Immature natural killer cell (primary cell): ENCODE measurements around the gene MRAP2. TPM values are rescaled to one million over a fixed set of nuclear protein-coding genes. Genes with fewer than 3 reads are reported as not detected.
"Not testable (repeated sequence)": the region's sequence is repeated elsewhere in the genome, so short reads cannot be mapped to it uniquely, and the experiment has no call there.

Source experiments
- DNase-seq, 3 donors: peaks; one replicate each; pipeline ENCODE4 v3.0.0; 2022; ENCODE audit warnings: mixed read lengths in 1 of 3
- H3K27ac Mint-ChIP-seq, 6 donors: one replicate each; pipeline ENCODE4 v1.8.0; 2020; ENCODE audit warnings: mixed read lengths in 6 of 6, mild to moderate bottlenecking in 5 of 6, inconsistent platforms in 4 of 6, moderate library complexity in 3 of 6
- H3K27me3 Mint-ChIP-seq, 3 donors: one replicate each; pipeline ENCODE4 v1.8.0; 2020 to 2021; ENCODE audit warnings: low read depth in 3 of 3, mild to moderate bottlenecking in 3 of 3, mixed read lengths in 3 of 3, moderate library complexity in 3 of 3, inconsistent platforms in 1 of 3
- H3K36me3 Mint-ChIP-seq, 3 donors: one replicate each; pipeline ENCODE4 v1.8.0; 2020; ENCODE audit warnings: mixed read lengths in 3 of 3, inconsistent platforms in 2 of 3, mild to moderate bottlenecking in 2 of 3
- H3K4me1 Mint-ChIP-seq, 2 donors: one replicate each; pipeline ENCODE4 v1.8.0; 2020; ENCODE audit warnings: inconsistent platforms in 2 of 2, mild to moderate bottlenecking in 2 of 2, mixed read lengths in 2 of 2, moderate library complexity in 1 of 2
- H3K4me3 Mint-ChIP-seq, 5 donors: one replicate each; pipeline ENCODE4 v1.8.0; 2020; ENCODE audit warnings: mild to moderate bottlenecking in 5 of 5, mixed read lengths in 5 of 5, inconsistent platforms in 3 of 5, moderate library complexity in 3 of 5
- H3K9me3 Mint-ChIP-seq, 6 donors: one replicate each; pipeline ENCODE4 v1.8.0; 2020; ENCODE audit warnings: mild to moderate bottlenecking in 6 of 6, mixed read lengths in 6 of 6, inconsistent platforms in 4 of 6, moderate library complexity in 3 of 6
- polyA plus RNA-seq, 3 donors: library from polyadenylated mRNA; unstranded; fragments of 300-500 nt; fragmentation: Illumina TruSeq; gene quantifications; one replicate each; pipeline ENCODE4 v1.2.3, GENCODE V29; 2021

MRAP2 gene
- polyA plus RNA-seq, 3 donors from 2014 or later = not detected

DNA sequence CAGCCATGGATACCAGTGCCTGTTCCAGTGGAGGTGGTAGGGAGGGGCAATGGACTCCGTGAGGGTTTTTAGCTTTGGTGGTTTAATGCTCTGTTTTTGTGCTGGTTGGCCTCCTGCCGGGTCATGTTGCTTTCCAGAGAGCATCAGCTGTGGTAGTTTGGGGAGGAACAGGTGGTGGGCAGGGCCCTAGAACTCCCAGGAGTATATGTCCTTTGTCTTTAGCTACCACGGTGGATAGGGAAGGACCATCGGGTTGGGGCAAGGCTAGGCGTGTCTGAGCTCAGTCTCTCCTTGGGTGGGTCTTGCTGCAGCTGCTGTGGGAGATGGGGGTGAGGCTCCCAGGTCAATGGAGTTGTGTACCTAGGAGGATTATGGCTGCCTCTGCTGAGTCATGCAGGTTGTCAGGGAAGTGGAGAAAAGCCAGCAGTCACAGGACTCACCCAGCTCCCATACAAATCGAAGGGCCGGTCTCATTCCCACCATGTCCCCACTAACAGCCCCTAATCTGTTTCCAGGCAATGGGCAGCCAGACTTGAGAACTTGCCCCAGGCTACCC is 38.9 kb downstream of the MRAP2 start:
- DNase-seq = no peak
- Mint-ChIP-seq H3K36me3 (no peaks in the 10 kb centered on the region), H3K27me3 (peaks cover 0 to 8% (median 1%) of the 10 kb centered on the region in 3 donors), H3K9me3 (peaks cover 0 to 8% (median 3%) of the 10 kb centered on the region in 6 donors), H3K27ac (no peak overlapping the region), H3K4me1 (no peaks in the 10 kb centered on the region), H3K4me3 (no peak overlapping the region)

DNA sequence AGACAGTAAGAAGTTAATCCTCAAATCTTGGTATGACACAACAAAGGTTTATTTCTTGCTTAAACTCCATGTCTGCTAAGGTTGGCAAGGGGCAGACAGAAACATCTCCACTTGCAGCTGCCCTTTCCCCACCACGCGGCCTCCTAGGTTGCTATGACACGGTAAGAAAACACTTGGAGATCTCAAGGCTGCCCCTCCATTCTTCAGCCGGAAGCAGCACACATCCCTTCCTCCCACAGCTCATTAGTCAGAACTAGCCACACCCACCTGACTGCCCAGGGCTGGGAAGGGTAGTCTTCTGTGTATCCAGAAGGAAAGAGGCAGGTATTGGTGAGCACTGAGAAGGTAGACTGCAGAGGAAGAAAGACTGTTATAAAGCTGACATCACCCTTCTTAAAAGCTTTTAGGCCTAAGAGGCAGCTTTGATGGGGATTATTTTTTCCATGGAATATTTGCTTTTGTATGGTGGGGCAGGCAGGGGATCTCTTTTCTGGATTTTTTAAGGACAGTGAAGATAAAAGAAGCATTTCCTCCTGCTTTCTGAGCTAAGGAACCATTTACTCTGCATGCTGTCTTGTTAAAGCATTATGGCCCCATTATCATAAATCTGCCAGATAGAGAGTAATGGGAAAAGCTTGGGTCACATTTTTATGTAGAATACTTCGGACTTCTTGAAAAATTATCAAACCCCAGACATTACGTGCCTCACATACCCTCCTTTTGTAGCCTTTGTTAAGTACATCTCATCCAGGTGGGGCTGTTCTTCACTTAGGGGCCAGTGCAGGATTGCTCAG is 41.6 kb downstream of the MRAP2 start:
- Mint-ChIP-seq H3K4me1 (no peaks in the 10 kb centered on the region), H3K9me3 (peaks cover 0 to 13% (median 2%) of the 10 kb centered on the region in 6 donors), H3K4me3 (no peak overlapping the region), H3K36me3 (no peaks in the 10 kb centered on the region), H3K27ac (no peak overlapping the region), H3K27me3 (peaks cover 0 to 8% (median 1%) of the 10 kb centered on the region in 3 donors)
- no peak for DNase-seq

DNA sequence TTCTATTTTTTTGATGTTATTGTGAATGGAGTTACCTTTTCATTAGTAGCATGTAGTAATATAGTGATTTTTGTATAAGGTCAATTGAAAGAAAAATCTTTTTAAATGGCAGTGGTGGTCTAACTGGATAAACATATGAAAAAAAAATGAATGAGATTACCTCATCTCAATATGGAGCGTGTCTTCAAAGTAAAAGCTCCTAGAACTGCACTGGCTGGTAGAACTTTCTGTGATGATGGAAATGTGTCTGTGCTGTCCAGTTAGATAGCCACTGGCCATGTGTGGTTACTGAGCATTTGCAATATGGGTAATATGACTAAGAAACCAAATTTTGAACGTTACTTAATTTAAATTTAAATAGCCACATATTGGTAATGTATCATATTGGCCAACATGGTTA is 44.1 kb downstream of the MRAP2 start:
- no peak overlapping the region for H3K4me3 Mint-ChIP-seq
- H3K9me3 Mint-ChIP-seq = peaks cover 0 to 13% (median 0%) of the 10 kb centered on the region in 6 donors
- no peaks in the 10 kb centered on the region for H3K36me3 Mint-ChIP-seq
- H3K4me1 Mint-ChIP-seq = no peaks in the 10 kb centered on the region
- DNase-seq = no peak
- H3K27me3 Mint-ChIP-seq = peaks cover 2 to 7% (median 3%) of the 10 kb centered on the region in 3 donors
- H3K27ac Mint-ChIP-seq = no peak overlapping the region

DNA sequence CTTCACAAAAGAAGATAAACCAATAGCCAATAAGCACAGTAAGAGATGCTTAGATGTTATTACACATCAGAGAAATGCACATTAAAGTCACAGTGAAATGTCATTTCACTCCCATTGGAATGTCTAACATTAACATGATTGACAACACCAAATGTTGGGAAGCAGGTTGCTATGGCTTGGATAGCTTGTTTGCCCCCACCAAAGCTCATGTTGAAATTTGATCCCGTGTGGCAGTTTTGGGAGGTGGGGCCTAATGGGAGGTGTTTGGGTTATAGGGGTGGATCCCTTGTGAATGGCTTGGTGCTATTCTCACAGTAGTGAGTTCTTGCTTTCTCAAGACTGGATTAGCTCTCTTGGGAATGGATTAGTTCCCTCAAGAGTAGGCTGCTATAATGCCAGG is 44.8 kb downstream of the MRAP2 start:
- no peaks in the 10 kb centered on the region for H3K36me3 Mint-ChIP-seq
- no peaks in the 10 kb centered on the region for H3K4me1 Mint-ChIP-seq
- H3K27ac Mint-ChIP-seq = no peak overlapping the region
- H3K27me3 Mint-ChIP-seq = peaks cover 2 to 7% (median 3%) of the 10 kb centered on the region in 3 donors
- H3K4me3 Mint-ChIP-seq = no peak overlapping the region
- peaks cover 0 to 11% (median 0%) of the 10 kb centered on the region in 6 donors for H3K9me3 Mint-ChIP-seq
- no peak for DNase-seq

DNA sequence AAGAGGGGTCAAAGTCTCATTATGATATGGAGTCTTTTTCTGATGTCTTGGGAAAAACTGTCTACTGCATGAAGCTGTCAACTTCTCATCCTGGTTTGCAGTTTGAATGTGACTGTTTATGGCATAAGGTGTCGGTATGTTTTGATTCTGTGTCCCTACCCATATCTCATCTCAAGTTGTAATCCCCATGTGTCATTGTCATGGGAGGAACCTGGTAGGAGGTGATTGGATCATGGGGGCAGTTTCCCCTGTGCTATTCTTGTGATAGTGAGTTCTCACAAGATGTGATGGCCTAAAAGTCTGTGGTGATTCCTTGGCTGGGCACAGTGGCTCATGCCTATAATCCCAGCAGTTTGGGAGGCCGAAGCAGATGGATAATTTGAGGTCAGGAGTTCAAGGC is 47.6 kb downstream of the MRAP2 start:
- DNase-seq = no peak
- Mint-ChIP-seq H3K9me3 (peaks cover 0 to 7% (median 0%) of the 10 kb centered on the region in 6 donors), H3K4me1 (no peaks in the 10 kb centered on the region), H3K36me3 (no peaks in the 10 kb centered on the region), H3K27ac (no peak overlapping the region), H3K27me3 (peaks cover 2 to 5% (median 4%) of the 10 kb centered on the region in 3 donors), H3K4me3 (no peak overlapping the region)

DNA sequence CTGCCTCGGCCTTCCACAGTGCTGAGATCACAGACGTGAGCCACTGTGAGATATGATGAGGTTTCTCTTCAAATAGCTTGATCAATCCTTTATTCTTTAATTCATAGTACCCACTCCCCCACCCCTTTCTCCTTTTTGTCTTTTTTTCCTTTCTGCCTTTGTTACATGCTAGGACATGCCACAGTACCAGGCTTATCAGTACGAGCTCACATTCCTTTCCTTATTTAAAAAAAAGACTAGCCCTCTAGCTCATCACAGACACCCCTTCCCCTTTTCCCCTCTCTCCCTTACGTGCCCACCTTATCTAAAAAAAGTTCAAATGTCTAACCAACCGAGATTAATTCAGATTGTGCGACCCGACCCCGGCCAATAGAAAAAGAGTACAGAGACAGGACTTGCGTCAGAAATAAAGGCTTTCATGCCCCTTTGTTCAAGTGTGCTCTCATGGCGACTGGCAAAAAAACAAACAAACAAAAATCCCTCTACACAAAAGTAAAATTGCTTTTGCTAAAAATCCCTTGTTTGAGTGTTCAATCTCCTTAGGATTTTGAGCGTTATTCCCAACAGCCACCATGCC is 49.2 kb downstream of the MRAP2 start:
- peaks cover 2 to 5% (median 4%) of the 10 kb centered on the region in 3 donors for H3K27me3 Mint-ChIP-seq
- peaks cover 0 to 6% (median 0%) of the 10 kb centered on the region in 6 donors for H3K9me3 Mint-ChIP-seq
- no peaks in the 10 kb centered on the region for H3K4me1 Mint-ChIP-seq
- DNase-seq = no peak
- H3K27ac Mint-ChIP-seq = no peak overlapping the region
- no peaks in the 10 kb centered on the region for H3K36me3 Mint-ChIP-seq
- no peak overlapping the region for H3K4me3 Mint-ChIP-seq

DNA sequence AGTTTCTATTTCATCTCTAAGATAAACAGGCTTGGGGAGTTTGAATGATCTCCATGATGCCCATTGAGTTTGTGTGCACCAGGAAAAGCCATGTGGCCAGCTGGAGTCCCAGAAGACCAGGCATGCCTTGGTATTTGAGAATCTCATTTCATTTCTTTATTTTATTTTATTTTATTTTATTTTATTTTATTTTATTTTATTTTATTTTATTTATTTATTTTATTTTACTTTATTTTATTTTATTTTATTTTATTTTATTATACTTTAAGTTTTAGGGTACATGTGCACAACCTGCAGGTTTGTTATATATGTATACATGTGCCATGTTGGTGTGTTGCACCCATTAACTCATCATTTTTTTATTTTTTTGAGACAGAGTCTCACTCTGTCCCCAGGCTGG is 51.1 kb downstream of the MRAP2 start:
- H3K27me3 Mint-ChIP-seq, DNase-seq, H3K4me1 Mint-ChIP-seq, H3K4me3 Mint-ChIP-seq, H3K36me3 Mint-ChIP-seq, H3K27ac Mint-ChIP-seq, H3K9me3 Mint-ChIP-seq: not testable (repeated sequence)

DNA sequence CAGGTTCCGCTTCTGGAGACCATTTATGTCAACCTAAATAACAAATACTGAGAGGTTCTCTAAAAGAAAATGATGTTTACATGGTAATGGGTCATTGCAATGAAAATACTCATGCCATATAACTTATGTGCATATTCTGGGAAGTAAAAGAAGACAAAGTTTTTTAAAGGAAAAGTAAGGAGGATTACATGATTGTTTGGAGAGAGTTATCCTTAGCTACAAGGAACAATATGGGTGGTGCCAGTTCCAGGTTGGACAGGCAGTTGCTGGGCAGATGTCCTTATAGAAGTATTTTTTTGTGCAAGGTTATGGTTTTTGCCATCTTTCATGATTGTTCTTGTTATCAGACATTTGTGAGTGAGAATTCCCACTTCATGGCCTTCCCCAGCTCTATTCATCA is 52.5 kb downstream of the MRAP2 start:
- peaks cover 0 to 4% (median 0%) of the 10 kb centered on the region in 6 donors for H3K9me3 Mint-ChIP-seq
- H3K4me3 Mint-ChIP-seq = no peak overlapping the region
- no peak for DNase-seq
- H3K36me3 Mint-ChIP-seq = no peaks in the 10 kb centered on the region
- H3K4me1 Mint-ChIP-seq = no peaks in the 10 kb centered on the region
- no peak overlapping the region for H3K27ac Mint-ChIP-seq
- H3K27me3 Mint-ChIP-seq = peaks cover 2 to 4% (median 2%) of the 10 kb centered on the region in 3 donors

DNA sequence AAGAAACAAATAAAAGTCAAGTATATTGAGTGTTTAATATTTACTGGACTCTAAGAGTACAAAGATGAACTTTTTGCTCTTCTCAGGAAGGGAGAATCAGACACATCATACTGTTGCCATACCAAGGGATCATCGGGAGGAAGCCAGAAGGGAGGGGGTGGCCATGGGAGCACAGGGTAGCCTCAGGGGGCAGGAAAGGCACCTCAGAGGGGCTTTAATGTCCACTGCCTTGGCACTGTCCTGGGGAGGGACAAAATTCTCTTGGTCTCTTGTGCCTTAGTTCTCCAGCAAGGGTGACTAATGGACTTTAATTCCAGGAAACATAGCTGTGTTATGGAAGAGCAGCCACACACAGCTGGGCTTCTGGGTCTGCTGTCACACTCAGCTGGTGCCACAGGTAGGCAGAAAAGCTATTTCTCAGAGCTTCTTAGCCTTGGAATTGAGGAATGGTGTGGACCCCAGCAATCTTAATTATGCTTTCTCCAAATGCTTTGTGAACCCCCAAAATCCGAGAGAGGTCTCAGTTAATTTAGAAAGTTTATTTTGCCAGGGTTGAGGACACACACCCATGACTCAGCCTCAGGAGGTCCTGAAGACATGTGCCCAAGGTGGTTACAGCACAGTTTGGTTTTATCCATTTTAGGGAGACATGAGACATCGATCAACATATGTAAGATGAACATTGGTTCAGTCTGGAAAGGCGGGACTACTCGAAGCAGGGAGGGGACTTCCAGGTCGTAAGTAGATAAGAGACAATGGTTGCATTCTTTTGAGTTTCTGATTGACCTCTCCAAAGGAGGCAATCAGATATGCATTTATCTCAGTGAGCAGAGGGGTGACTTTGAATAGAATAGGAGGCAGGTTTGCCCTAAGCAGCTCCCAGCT is 53.2 kb downstream of the MRAP2 start:
- Mint-ChIP-seq H3K36me3 (no peaks in the 10 kb centered on the region), H3K4me1 (no peaks in the 10 kb centered on the region), H3K27me3 (peaks cover 2 to 4% (median 2%) of the 10 kb centered on the region in 3 donors), H3K4me3 (no peak overlapping the region), H3K9me3 (peaks cover 0 to 4% (median 0%) of the 10 kb centered on the region in 6 donors), H3K27ac (no peak overlapping the region)
- no peak for DNase-seq

DNA sequence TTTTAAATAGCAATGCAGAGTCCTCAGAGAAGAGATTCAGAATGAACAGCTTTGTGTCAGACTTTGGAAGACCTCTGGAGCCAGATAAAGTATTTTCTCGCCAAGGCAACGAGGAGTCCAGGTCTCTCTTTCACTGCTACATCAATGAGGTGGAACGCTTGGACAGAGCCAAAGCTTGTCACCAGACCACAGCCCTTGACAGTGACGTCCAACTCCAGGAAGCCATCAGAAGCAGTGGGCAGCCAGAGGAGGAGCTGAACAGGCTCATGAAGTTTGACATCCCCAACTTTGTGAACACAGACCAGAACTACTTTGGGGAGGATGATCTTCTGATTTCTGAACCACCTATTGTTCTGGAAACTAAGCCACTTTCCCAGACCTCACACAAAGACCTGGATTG is 55.5 kb downstream of the MRAP2 start:
- H3K36me3 Mint-ChIP-seq = no peaks in the 10 kb centered on the region
- peaks cover 0 to 2% (median 2%) of the 10 kb centered on the region in 3 donors for H3K27me3 Mint-ChIP-seq
- H3K9me3 Mint-ChIP-seq = peaks cover 0 to 4% (median 0%) of the 10 kb centered on the region in 6 donors
- no peaks in the 10 kb centered on the region for H3K4me1 Mint-ChIP-seq
- no peak overlapping the region for H3K27ac Mint-ChIP-seq
- no peak overlapping the region for H3K4me3 Mint-ChIP-seq
- no peak for DNase-seq

DNA sequence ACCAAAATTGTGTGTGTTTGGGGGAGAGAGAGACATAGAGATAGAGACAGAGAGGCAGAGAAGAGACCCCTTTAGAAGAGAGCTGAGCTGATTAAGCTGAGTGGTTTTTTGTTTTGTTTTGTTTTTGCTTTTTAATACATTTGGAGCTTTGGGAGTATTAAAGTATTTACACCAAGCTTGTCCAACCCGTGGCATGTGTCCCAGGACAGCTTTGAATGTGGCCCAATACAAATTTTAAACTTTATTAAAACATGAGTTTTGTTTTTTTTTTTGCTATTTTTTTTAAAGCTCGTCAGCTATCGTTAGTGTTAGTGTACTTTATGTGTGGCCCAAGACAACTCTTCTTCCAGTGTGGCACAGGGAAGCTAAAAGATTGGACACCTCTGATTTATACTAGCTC is 56.0 kb downstream of the MRAP2 start:
- Mint-ChIP-seq H3K9me3 (peaks cover 0 to 4% (median 0%) of the 10 kb centered on the region in 6 donors), H3K36me3 (no peaks in the 10 kb centered on the region), H3K4me1 (no peaks in the 10 kb centered on the region), H3K27me3 (peaks cover 0 to 2% (median 0%) of the 10 kb centered on the region in 3 donors), H3K27ac (no peak overlapping the region), H3K4me3 (no peak overlapping the region)
- DNase-seq = no peak

DNA sequence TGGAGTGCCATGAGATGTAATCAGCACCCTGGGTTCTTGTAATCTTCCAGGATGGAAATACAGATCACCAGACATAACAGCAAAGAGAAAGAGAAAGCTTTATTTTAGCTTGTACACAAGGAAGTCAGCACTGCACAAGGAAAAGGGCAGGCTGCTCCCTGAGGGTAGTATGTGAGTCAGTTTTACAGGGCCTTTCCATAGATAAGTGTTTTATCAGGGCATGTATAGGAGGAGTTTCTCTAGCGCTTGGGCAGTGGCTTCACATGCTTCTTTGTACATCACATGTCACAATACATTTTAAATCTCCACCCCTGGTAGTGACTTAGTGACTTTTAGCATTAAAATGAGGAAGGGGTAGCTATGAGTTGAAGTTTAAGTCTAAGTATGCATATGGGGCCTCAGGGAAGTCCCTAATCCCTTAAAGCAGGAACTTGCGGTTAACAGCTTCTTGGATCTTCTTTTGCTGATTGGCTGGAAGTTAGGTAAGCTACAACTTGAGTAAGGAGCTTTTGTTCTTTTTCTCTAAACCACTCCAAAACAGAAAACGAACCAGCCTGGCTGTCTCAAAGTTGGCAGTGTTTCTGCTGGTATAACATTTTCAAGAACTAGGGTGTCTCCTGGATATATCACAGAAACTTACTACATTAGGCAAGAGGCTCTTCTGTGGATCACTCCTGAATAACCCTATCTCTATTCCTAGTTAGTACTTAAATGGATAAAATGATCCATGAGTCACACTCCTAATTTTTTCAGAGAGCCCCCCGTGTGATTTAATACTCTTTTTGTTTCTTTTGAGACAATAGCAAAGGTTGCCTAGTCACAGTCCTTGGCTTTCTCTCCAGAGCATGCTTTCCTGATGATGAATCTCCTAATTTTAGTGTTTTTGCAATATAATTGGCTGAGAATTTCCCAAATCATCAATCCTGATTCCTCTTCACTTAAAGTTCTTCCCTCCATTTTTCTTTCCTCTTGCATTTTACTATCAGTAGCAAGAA is 60.2 kb downstream of the MRAP2 start:
- H3K27me3 Mint-ChIP-seq = peaks cover 0 to 2% (median 0%) of the 10 kb centered on the region in 3 donors
- H3K4me3 Mint-ChIP-seq = no peak overlapping the region
- no peaks in the 10 kb centered on the region for H3K36me3 Mint-ChIP-seq
- H3K27ac Mint-ChIP-seq = no peak overlapping the region
- no peaks in the 10 kb centered on the region for H3K4me1 Mint-ChIP-seq
- peaks cover 0 to 1% (median 0%) of the 10 kb centered on the region in 6 donors for H3K9me3 Mint-ChIP-seq
- no peak for DNase-seq

DNA sequence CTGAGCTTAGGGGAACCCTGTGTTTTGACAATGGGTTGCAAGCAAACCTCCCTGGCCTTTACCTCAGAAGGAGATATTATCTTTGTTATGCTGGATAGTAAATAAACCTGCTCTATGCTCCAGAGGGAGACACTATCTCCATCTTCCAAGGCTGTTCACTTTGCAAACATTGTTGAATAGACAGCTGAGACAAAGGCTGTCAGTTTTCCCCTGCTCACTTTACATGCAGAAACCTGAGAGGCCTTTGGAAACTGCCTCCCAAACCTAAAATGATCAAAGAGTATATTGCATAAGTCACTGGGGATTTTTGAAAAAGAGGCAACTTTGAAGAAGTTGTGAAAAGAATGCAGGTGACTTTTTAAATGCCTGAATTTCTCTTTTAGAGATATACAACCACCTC is 61.6 kb downstream of the MRAP2 start:
- Mint-ChIP-seq H3K4me1 (no peaks in the 10 kb centered on the region), H3K27ac (no peak overlapping the region), H3K9me3 (peaks cover 0 to 1% (median 0%) of the 10 kb centered on the region in 6 donors), H3K4me3 (no peak overlapping the region), H3K27me3 (peaks cover 0 to 2% (median 2%) of the 10 kb centered on the region in 3 donors), H3K36me3 (no peaks in the 10 kb centered on the region)
- no peak for DNase-seq
